Osteoblast (primary cell): ENCODE results near the gene KDM1B. TPM values are rescaled to one million over a fixed set of nuclear protein-coding genes. Genes with fewer than 3 reads are reported as not detected.
"Not testable (repeated sequence)": the region's sequence is repeated elsewhere in the genome, so short reads cannot be mapped to it uniquely, and the experiment has no call there.

Experiments
- DNase-seq: peaks from one replicate; pipeline ENCODE4 v3.0.0; 2011; ENCODE audit warnings: low spot score, mixed read lengths; ENCODE audit not compliant: insufficient read length; ENCODE audit errors: missing footprints
- H2AFZ ChIP-seq: 2 replicates; pipeline ENCODE4 v1.6.0; 2011; ENCODE audit warnings: mild to moderate bottlenecking, low read length
- H3K27ac ChIP-seq: 2 replicates; pipeline ENCODE4 v1.5.1; 2011; ENCODE audit warnings: mild to moderate bottlenecking, low read depth, low read length, moderate library complexity
- H3K27me3 ChIP-seq: 2 replicates; pipeline ENCODE4 v1.6.0; 2012; ENCODE audit warnings: mild to moderate bottlenecking, control low read depth, inconsistent platforms, low read length, moderate library complexity; ENCODE audit not compliant: insufficient read depth
- H3K36me3 ChIP-seq: 2 replicates; pipeline ENCODE4 v1.5.1; 2011; ENCODE audit warnings: mild to moderate bottlenecking, low read length, control low read depth, moderate library complexity; ENCODE audit not compliant: insufficient read depth
- H3K4me1 ChIP-seq: 2 replicates; pipeline ENCODE4 v1.5.1; 2011; ENCODE audit warnings: mild to moderate bottlenecking, low read length, control low read depth, moderate library complexity; ENCODE audit not compliant: insufficient read depth
- H3K4me2 ChIP-seq: 2 replicates; pipeline ENCODE4 v1.6.0; 2011; ENCODE audit warnings: mild to moderate bottlenecking, low read length; ENCODE audit not compliant: insufficient read depth
- H3K4me3 ChIP-seq: fragments of 200-600 bp; sonication (generic); 3 replicates; pipeline ENCODE4 v1.5.1; 2012; ENCODE audit warnings: mild to moderate bottlenecking, low read length, inconsistent platforms; ENCODE audit not compliant: insufficient read depth
- H3K79me2 ChIP-seq: 2 replicates; pipeline ENCODE4 v1.6.0; 2012; ENCODE audit warnings: mild to moderate bottlenecking, low read length, control low read depth, inconsistent platforms; ENCODE audit not compliant: insufficient read depth
- H3K9me3 ChIP-seq: 2 replicates; pipeline ENCODE4 v1.5.1; 2011; ENCODE audit warnings: low read depth, low read length, control low read depth
- H4K20me1 ChIP-seq: 2 replicates; pipeline ENCODE4 v1.6.0; 2012; ENCODE audit warnings: mild to moderate bottlenecking, low read length, control low read depth; ENCODE audit not compliant: insufficient read depth
- CTCF ChIP-seq: IDR thresholded peaks from 2 replicates; pipeline ENCODE4 v1.5.1; 2011; ENCODE audit warnings: mild to moderate bottlenecking, low read depth, low read length, moderate library complexity; ENCODE audit errors: extremely low read depth
- total RNA-seq: library from RNA; depleted of rRNA; stranded (reverse); fragments of >200 nt; gene quantifications from 2 replicates; pipeline ENCODE4 v1.2.3, GENCODE V29; 2012

KDM1B gene
- total RNA-seq, 1 donor: 17.7 TPM

- H3K4me2 ChIP-seq, H3K9me3 ChIP-seq, H3K27ac ChIP-seq, DNase-seq, H4K20me1 ChIP-seq, H3K4me1 ChIP-seq, H2AFZ ChIP-seq, H3K27me3 ChIP-seq, H3K4me3 ChIP-seq: not testable (repeated sequence)
- Histone ChIP-seq H3K79me2 (peaks cover 40% of the 10 kb centered on the region), H3K36me3 (peaks cover 26% of the 10 kb centered on the region)
These were observed 78.5 kb downstream of the KDM1B start for GRCh38 chr6:18233770-18234169.

- H4K20me1 ChIP-seq: no peaks in the 10 kb centered on the region
- no peak for TF ChIP-seq CTCF
- H2AFZ ChIP-seq: no peak overlapping the region
- DNase-seq: no peak
- no peaks in the 10 kb centered on the region for H3K27me3 ChIP-seq
- H3K4me2 ChIP-seq: no peak overlapping the region
- H3K79me2 ChIP-seq: peaks cover 42% of the 10 kb centered on the region
- H3K4me1 ChIP-seq: no peaks in the 10 kb centered on the region
- no peak overlapping the region for H3K27ac ChIP-seq
- peaks cover 3% of the 10 kb centered on the region for H3K9me3 ChIP-seq
- H3K36me3 ChIP-seq: peaks cover 24% of the 10 kb centered on the region
- H3K4me3 ChIP-seq: no peak overlapping the region
These were observed 79.3 kb downstream of the KDM1B start for GRCh38 chr6:18234564-18234963.

GRCh38 chr6:18235524-18235923, 80.3 kb downstream of the KDM1B start:
- H3K36me3 ChIP-seq: peaks cover 24% of the 10 kb centered on the region
- no peak overlapping the region for H3K27ac ChIP-seq
- H2AFZ ChIP-seq: no peak overlapping the region
- no peak for DNase-seq
- no peaks in the 10 kb centered on the region for H3K4me1 ChIP-seq
- H3K4me3 ChIP-seq: no peak overlapping the region
- peaks cover 3% of the 10 kb centered on the region for H3K9me3 ChIP-seq
- H4K20me1 ChIP-seq: no peaks in the 10 kb centered on the region
- no peaks in the 10 kb centered on the region for H3K27me3 ChIP-seq
- no peak for TF ChIP-seq CTCF
- H3K4me2 ChIP-seq: no peak overlapping the region
- H3K79me2 ChIP-seq: peaks cover 46% of the 10 kb centered on the region

GRCh38 chr6:18237167-18237566, 81.9 kb downstream of the KDM1B start:
- H3K36me3 ChIP-seq: peaks cover 20% of the 10 kb centered on the region
- TF ChIP-seq CTCF: no peak
- no peaks in the 10 kb centered on the region for H3K27me3 ChIP-seq
- DNase-seq: no peak
- H3K27ac ChIP-seq: peak overlapping the region; percentile 17
- H3K4me2 ChIP-seq: no peak overlapping the region
- H3K4me3 ChIP-seq: no peak overlapping the region
- H3K4me1 ChIP-seq: peaks cover 6% of the 10 kb centered on the region
- no peaks in the 10 kb centered on the region for H4K20me1 ChIP-seq
- H2AFZ ChIP-seq: no peak overlapping the region
- H3K9me3 ChIP-seq: no peaks in the 10 kb centered on the region
- H3K79me2 ChIP-seq: peaks cover 56% of the 10 kb centered on the region

GRCh38 chr6:18240230-18240629, 85.0 kb downstream of the KDM1B start:
- Histone ChIP-seq H3K27ac (no peak overlapping the region), H3K36me3 (peaks cover 37% of the 10 kb centered on the region), H3K4me3 (no peak overlapping the region), H3K4me2 (no peak overlapping the region), H3K9me3 (no peaks in the 10 kb centered on the region), H3K79me2 (peaks cover 54% of the 10 kb centered on the region), H4K20me1 (no peaks in the 10 kb centered on the region), H2AFZ (no peak overlapping the region), H3K4me1 (peaks cover 13% of the 10 kb centered on the region), H3K27me3 (no peaks in the 10 kb centered on the region)
- no peak for DNase-seq
- no peak for TF ChIP-seq CTCF
